Measurements from ENCODE around the gene HACD3. TPM values are rescaled to one million over a fixed set of nuclear protein-coding genes. Genes with fewer than 3 reads are reported as not detected.

The HACD3 gene
- total RNA-seq, 1 experiment from 2014 or later: 71.6 TPM

DNA sequence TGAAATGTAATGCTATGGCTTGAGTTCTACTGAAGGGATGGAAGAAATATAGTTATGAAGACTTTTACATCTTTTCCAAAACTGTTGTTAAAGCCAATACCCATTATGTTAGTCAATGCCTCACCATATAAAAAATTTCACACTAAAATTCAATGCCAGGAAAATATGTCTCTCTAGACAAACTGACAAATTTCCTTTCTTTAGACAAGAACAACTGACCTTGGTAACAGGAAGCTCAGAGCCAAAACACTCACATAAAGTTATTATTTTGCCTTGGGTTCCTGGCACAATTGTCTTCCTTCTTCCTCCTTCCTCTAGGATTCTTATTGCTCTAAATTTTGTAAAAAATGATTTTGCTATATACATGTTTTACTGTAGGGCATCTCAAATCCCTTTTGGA, 54.0 kb downstream of the HACD3 start:
- H3K4me2 ChIP-seq: no peak overlapping the region
- POLR2A ChIA-PET (ENCODE audit: unreplicated experiment): no interaction called here

DNA sequence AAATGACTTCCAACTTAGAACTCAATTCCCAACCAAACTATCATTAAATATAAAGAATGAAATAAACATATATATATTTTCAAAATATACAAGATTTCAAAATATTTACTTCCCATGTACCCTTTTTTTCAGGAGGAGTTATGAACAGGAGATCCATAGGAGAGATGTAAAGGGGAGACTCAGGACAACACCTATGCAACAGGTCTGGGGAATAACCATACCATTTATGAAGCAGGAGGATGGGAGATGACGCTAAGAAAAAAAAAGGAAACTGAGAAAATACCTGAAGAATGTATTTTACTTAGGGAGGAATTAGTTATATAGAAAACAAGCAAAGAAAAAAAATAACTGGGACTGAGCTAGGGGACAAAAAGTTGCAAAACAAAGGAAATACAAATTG, 56.8 kb downstream of the HACD3 start:
- Histone ChIP-seq H3K9me3 (ENCODE audit: insufficient read depth, low read depth) (no peaks in the 10 kb centered on the region), H3K27me3 (ENCODE audit: insufficient read depth, low read depth) (no peaks in the 10 kb centered on the region), H3K36me3 (ENCODE audit: low read depth) (peaks cover 4% of the 10 kb centered on the region; the same call in 1 of the 2 replicates), H3K9me2 (ENCODE audit: insufficient read depth) (no peaks in the 10 kb centered on the region), H3K4me3 (no peak overlapping the region), H3K79me2 (ENCODE audit: low read depth) (no peaks in the 10 kb centered on the region), H3K4me1 (replicated peaks; ENCODE audit: insufficient read depth) (no peaks in the 10 kb centered on the region), H3K4me2 (no peak overlapping the region), H3K27ac (no peak overlapping the region), H4K20me1 (ENCODE audit: insufficient read depth) (no peaks in the 10 kb centered on the region), H3F3A (ENCODE audit: insufficient read depth, low read depth) (no peaks in the 10 kb centered on the region), H2AFZ (no peak overlapping the region)
- ChIA-PET POLR2A (ENCODE audit: unreplicated experiment) (no interaction called here), CTCF (no interaction called here)
- DNase-seq: no peak
- BruUV-seq (replicated peaks): no TSS peak
- TF ChIP-seq EZH2 (IDR thresholded peaks at IDR 0.05; ENCODE audit: low read depth): no peak
- intact Hi-C loops (cut with micrococcal nuclease; ENCODE audit: unreplicated experiment): no loop called here

More for the DNA sequence above, 54.0 kb downstream of the HACD3 start:
- Histone ChIP-seq H3K4me3 (no peak overlapping the region), H2AFZ (no peak overlapping the region), H4K20me1 (ENCODE audit: insufficient read depth) (no peaks in the 10 kb centered on the region), H3K27me3 (ENCODE audit: insufficient read depth, low read depth) (no peaks in the 10 kb centered on the region), H3K9me3 (ENCODE audit: insufficient read depth, low read depth) (no peaks in the 10 kb centered on the region), H3K36me3 (ENCODE audit: low read depth) (peaks cover 5% of the 10 kb centered on the region; the same call in 1 of the 2 replicates), H3K9me2 (ENCODE audit: insufficient read depth) (no peaks in the 10 kb centered on the region), H3K4me1 (replicated peaks; ENCODE audit: insufficient read depth) (no peaks in the 10 kb centered on the region), H3F3A (ENCODE audit: insufficient read depth, low read depth) (peaks cover 3% of the 10 kb centered on the region; the same call in 1 of the 2 replicates), H3K27ac (no peak overlapping the region), H3K79me2 (ENCODE audit: low read depth) (no peaks in the 10 kb centered on the region)
- intact Hi-C loops (cut with micrococcal nuclease; ENCODE audit: unreplicated experiment): no loop called here
- TF ChIP-seq EZH2 (IDR thresholded peaks at IDR 0.05; ENCODE audit: low read depth): no peak
- TF ChIP-seq, protein P1, sequence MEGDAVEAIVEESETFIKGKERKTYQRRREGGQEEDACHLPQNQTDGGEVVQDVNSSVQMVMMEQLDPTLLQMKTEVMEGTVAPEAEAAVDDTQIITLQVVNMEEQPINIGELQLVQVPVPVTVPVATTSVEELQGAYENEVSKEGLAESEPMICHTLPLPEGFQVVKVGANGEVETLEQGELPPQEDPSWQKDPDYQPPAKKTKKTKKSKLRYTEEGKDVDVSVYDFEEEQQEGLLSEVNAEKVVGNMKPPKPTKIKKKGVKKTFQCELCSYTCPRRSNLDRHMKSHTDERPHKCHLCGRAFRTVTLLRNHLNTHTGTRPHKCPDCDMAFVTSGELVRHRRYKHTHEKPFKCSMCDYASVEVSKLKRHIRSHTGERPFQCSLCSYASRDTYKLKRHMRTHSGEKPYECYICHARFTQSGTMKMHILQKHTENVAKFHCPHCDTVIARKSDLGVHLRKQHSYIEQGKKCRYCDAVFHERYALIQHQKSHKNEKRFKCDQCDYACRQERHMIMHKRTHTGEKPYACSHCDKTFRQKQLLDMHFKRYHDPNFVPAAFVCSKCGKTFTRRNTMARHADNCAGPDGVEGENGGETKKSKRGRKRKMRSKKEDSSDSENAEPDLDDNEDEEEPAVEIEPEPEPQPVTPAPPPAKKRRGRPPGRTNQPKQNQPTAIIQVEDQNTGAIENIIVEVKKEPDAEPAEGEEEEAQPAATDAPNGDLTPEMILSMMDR (conservative IDR thresholded peaks at IDR 0.05): no peak
- no peak for DNase-seq
- CTCF ChIA-PET: no interaction called here
- BruUV-seq (replicated peaks): no TSS peak

DNA sequence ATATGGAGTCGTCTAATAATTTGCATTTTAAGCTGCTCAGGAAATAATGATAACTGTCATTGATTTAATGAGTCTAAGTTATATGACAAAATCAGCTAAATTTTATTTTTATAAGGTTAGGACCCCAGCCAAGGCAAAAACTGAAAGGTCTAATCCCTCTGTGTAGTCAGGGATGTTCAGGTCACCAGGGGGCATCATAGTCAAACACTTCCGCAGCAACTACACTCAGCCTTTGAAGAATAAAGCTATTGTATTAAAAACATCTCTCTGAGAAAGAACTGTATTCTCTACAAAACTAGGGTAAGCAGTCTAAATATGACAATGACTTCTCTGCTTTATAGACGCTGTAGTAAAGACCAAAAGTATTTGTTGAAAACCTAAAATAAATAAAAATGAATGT, 65.7 kb downstream of the HACD3 start:
- CTCF ChIA-PET: no interaction called here
- no peaks in the 10 kb centered on the region for H3K79me2 ChIP-seq (ENCODE audit: low read depth)
- BruUV-seq (replicated peaks): no TSS peak
- H4K20me1 ChIP-seq (ENCODE audit: insufficient read depth): no peaks in the 10 kb centered on the region
- peaks cover 12% of the 10 kb centered on the region; the same call in 1 of the 2 replicates for H3K36me3 ChIP-seq (ENCODE audit: low read depth)
- intact Hi-C loops (cut with micrococcal nuclease; ENCODE audit: unreplicated experiment): no loop called here
- H2AFZ ChIP-seq: no peak overlapping the region
- H3K9me2 ChIP-seq (ENCODE audit: insufficient read depth): no peaks in the 10 kb centered on the region
- no peak for DNase-seq
- no peaks in the 10 kb centered on the region for H3K4me1 ChIP-seq (replicated peaks; ENCODE audit: insufficient read depth)
- no peak overlapping the region for H3K27ac ChIP-seq
- H3K9me3 ChIP-seq (ENCODE audit: insufficient read depth, low read depth): no peaks in the 10 kb centered on the region
- POLR2A ChIA-PET (ENCODE audit: unreplicated experiment): interaction anchor here (0.7 kb wide), 1 partner anchor 86 kb away, joined by 3 read pairs; no protein-coding TSS in a partner anchor
- no peak for TF ChIP-seq EZH2 (IDR thresholded peaks at IDR 0.05; ENCODE audit: low read depth)
- TF ChIP-seq, protein P1 (conservative IDR thresholded peaks at IDR 0.05): no peak
- no peaks in the 10 kb centered on the region for H3F3A ChIP-seq (ENCODE audit: insufficient read depth, low read depth)
- H3K4me2 ChIP-seq: no peak overlapping the region
- no peaks in the 10 kb centered on the region for H3K27me3 ChIP-seq (ENCODE audit: insufficient read depth, low read depth)
- H3K4me3 ChIP-seq: no peak overlapping the region

DNA sequence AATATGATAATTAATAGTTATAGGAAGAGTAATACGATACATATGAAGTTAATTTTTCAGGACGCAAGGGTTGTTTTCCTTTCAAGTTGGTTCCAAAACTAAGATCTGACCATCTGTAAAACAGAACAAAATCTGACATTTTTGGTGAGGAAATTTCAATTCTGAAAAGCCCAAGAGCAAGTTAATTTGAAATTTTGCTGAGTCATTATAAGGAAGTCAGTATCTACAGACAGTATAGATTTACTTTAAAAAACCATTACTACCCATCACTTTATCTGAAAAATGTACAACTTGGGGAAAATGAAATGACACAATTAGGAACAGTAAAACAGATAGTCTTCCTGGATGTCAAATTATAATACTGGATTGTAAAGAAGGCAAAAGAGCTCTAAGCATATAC, 68.2 kb downstream of the HACD3 start:
- Histone ChIP-seq H3K9me3 (ENCODE audit: insufficient read depth, low read depth) (no peaks in the 10 kb centered on the region), H4K20me1 (ENCODE audit: insufficient read depth) (no peaks in the 10 kb centered on the region), H3K27me3 (ENCODE audit: insufficient read depth, low read depth) (no peaks in the 10 kb centered on the region), H3F3A (ENCODE audit: insufficient read depth, low read depth) (no peaks in the 10 kb centered on the region), H3K79me2 (ENCODE audit: low read depth) (no peaks in the 10 kb centered on the region), H3K27ac (0 out of 2 replicates have a peak overlapping the region, but pooled peaks have one; percentile 22), H3K36me3 (ENCODE audit: low read depth) (peaks cover 12% of the 10 kb centered on the region; the same call in 1 of the 2 replicates), H3K4me3 (no peak overlapping the region), H3K4me2 (no peak overlapping the region), H3K9me2 (ENCODE audit: insufficient read depth) (no peaks in the 10 kb centered on the region), H2AFZ (no peak overlapping the region), H3K4me1 (replicated peaks; ENCODE audit: insufficient read depth) (no peaks in the 10 kb centered on the region)
- intact Hi-C loops (cut with micrococcal nuclease; ENCODE audit: unreplicated experiment): no loop called here
- no peak for TF ChIP-seq EZH2 (IDR thresholded peaks at IDR 0.05; ENCODE audit: low read depth)
- TF ChIP-seq, protein P1 (conservative IDR thresholded peaks at IDR 0.05): no peak
- CTCF ChIA-PET: no interaction called here
- DNase-seq: no peak
- POLR2A ChIA-PET (ENCODE audit: unreplicated experiment): no interaction called here
- BruUV-seq (replicated peaks): no TSS peak

Measured in PC-9 (cell line).